NCI-H2029 (cell line): Measurements from ENCODE around the gene CIRBP.

Source experiments
- DNase-seq: peaks from one replicate; lab custom pipeline; 2025; lab: John Stamatoyannopoulos, UW

The CIRBP gene

GRCh38 chr19:1255186-1256161, 13.7 kb upstream of the CIRBP start:
- DNase-seq: no peak

- no peak for DNase-seq
Measured at GRCh38 chr19:1256646-1257474, 12.3 kb upstream of the CIRBP start.

GRCh38 chr19:1257475-1258162, 11.5 kb upstream of the CIRBP start:
- DNase-seq: no peak

- no peak for DNase-seq
Measured at GRCh38 chr19:1258163-1258492, 11.0 kb upstream of the CIRBP start.

- no peak for DNase-seq
Measured at GRCh38 chr19:1258707-1259205, 10.4 kb upstream of the CIRBP start.

- no peak for DNase-seq
Measured at GRCh38 chr19:1259206-1259875, 9.8 kb upstream of the CIRBP start.

GRCh38 chr19:1259876-1260748, 9.0 kb upstream of the CIRBP start:
- no peak for DNase-seq

GRCh38 chr19:1260749-1261537, 8.2 kb upstream of the CIRBP start:
- DNase-seq: peak; percentile 94

GRCh38 chr19:1261538-1261797, 7.7 kb upstream of the CIRBP start:
- no peak for DNase-seq

- DNase-seq: peak; percentile 60
Measured at GRCh38 chr19:1261798-1262622, 7.1 kb upstream of the CIRBP start.

- no peak for DNase-seq
Measured at GRCh38 chr19:1262623-1263123, 6.5 kb upstream of the CIRBP start.

GRCh38 chr19:1263188-1263587, 5.9 kb upstream of the CIRBP start:
- DNase-seq: no peak

GRCh38 chr19:1264801-1265614, 4.1 kb upstream of the CIRBP start:
- DNase-seq: no peak

GRCh38 chr19:1265615-1266128, 3.5 kb upstream of the CIRBP start:
- no peak for DNase-seq

- DNase-seq: peak; percentile 64
Measured at GRCh38 chr19:1266129-1266915, 2.8 kb upstream of the CIRBP start.

- DNase-seq: peak; percentile 12
Measured at GRCh38 chr19:1266916-1267476, 2.1 kb upstream of the CIRBP start.
